Astrocyte (in vitro differentiated cells and primary cell): ENCODE results near the gene ZFP91. TPM values are rescaled to one million over a fixed set of nuclear protein-coding genes. Genes with fewer than 3 reads are reported as not detected.

Experiments
- DNase-seq: peaks from one replicate; pipeline ENCODE4 v3.0.0-alpha.2; 2010; ENCODE audit warnings: low read depth
- FAIRE-seq: peaks from 2 replicates; lab custom pipeline; 2011; peaks lifted over from hg19 to GRCh38; lab: Jason Lieb, UNC
- H2AFZ ChIP-seq: 2 replicates; pipeline ENCODE4 v1.6.0; 2012; ENCODE audit warnings: low read depth, low read length, inconsistent platforms
- H3K27ac ChIP-seq: 2 replicates; pipeline ENCODE4 v1.5.1; 2011; ENCODE audit warnings: low read depth, low read length, inconsistent platforms
- H3K27me3 ChIP-seq: 2 replicates; pipeline ENCODE4 v1.6.0; 2011; ENCODE audit warnings: low read length, inconsistent platforms; ENCODE audit not compliant: insufficient read depth
- H3K36me3 ChIP-seq: 2 replicates; pipeline ENCODE4 v1.5.1; 2011; ENCODE audit warnings: low read length, inconsistent platforms; ENCODE audit not compliant: insufficient read depth
- H3K4me1 ChIP-seq: 2 replicates; pipeline ENCODE4 v1.5.1; 2011; ENCODE audit warnings: low read length, inconsistent platforms; ENCODE audit not compliant: insufficient read depth
- H3K4me2 ChIP-seq: 2 replicates; pipeline ENCODE4 v1.6.0; 2012; ENCODE audit warnings: low read length, inconsistent platforms
- H3K4me3 ChIP-seq: 2 replicates; pipeline ENCODE4 v1.5.1; 2011; ENCODE audit warnings: low read depth, mild to moderate bottlenecking, low read length, inconsistent platforms; ENCODE audit not compliant: insufficient read depth
- H3K79me2 ChIP-seq: 2 replicates; pipeline ENCODE4 v1.6.0; 2012; ENCODE audit warnings: mild to moderate bottlenecking, low read length, inconsistent platforms; ENCODE audit not compliant: insufficient read depth
- H3K9ac ChIP-seq: 2 replicates; pipeline ENCODE4 v1.6.0; 2012; ENCODE audit warnings: mild to moderate bottlenecking, low read length, inconsistent platforms
- H3K9me3 ChIP-seq: 2 replicates; pipeline ENCODE4 v1.5.1; 2012; ENCODE audit warnings: low read depth, mild to moderate bottlenecking, low read length, inconsistent platforms; ENCODE audit not compliant: insufficient read depth
- H4K20me1 ChIP-seq: 2 replicates; pipeline ENCODE4 v1.6.0; 2012; ENCODE audit warnings: low read length, inconsistent platforms; ENCODE audit not compliant: insufficient read depth
- H3K27ac Mint-ChIP-seq: one replicate; pipeline ENCODE4 v1.8.0; 2021; ENCODE audit warnings: mild to moderate bottlenecking, mixed read lengths; ENCODE audit not compliant: unreplicated experiment
- H3K27me3 Mint-ChIP-seq: one replicate; pipeline ENCODE4 v1.8.0; 2021; ENCODE audit warnings: low read depth, mixed read lengths; ENCODE audit not compliant: unreplicated experiment
- H3K36me3 Mint-ChIP-seq: one replicate; pipeline ENCODE4 v1.8.0; 2021; ENCODE audit warnings: low read depth, mixed read lengths; ENCODE audit not compliant: unreplicated experiment
- H3K4me1 Mint-ChIP-seq: one replicate; pipeline ENCODE4 v1.8.0; 2021; ENCODE audit warnings: low read depth, mixed read lengths; ENCODE audit not compliant: unreplicated experiment
- H3K4me3 Mint-ChIP-seq: one replicate; pipeline ENCODE4 v1.8.0; 2021; ENCODE audit warnings: mild to moderate bottlenecking, moderate library complexity, mixed read lengths; ENCODE audit not compliant: unreplicated experiment
- H3K9me3 Mint-ChIP-seq: one replicate; pipeline ENCODE4 v1.8.0; 2021; ENCODE audit warnings: mild to moderate bottlenecking, mixed read lengths; ENCODE audit not compliant: unreplicated experiment
- CTCF ChIP-seq: IDR thresholded peaks from 2 replicates; pipeline ENCODE4 v1.5.1; 2011; ENCODE audit warnings: low read depth, mild to moderate bottlenecking, inconsistent platforms, low read length, moderate library complexity; ENCODE audit not compliant: insufficient read depth
- EZH2 ChIP-seq: IDR thresholded peaks from 2 replicates; pipeline ENCODE4 v1.6.1; 2012; ENCODE audit warnings: mild to moderate bottlenecking, low read length, inconsistent platforms; ENCODE audit not compliant: insufficient read depth
- total RNA-seq: library from RNA; stranded (reverse); gene quantifications from 2 replicates; pipeline ENCODE4 v1.2.1, GENCODE V29; 2021

Gene ZFP91
- total RNA-seq, 1 donor from 2014 or later = 40.1 TPM

GRCh38 chr11:58652726-58653280 lies 73.9 kb downstream of the ZFP91 start:
- H3K9me3 ChIP-seq = no peaks in the 10 kb centered on the region
- no peaks in the 10 kb centered on the region for H4K20me1 ChIP-seq
- Mint-ChIP-seq H3K4me1 (no peaks in the 10 kb centered on the region), H3K36me3 (no peaks in the 10 kb centered on the region), H3K4me3 (no peak overlapping the region), H3K27me3 (peaks cover 3% of the 10 kb centered on the region), H3K9me3 (no peaks in the 10 kb centered on the region), H3K27ac (no peak overlapping the region)
- no peak overlapping the region for H3K9ac ChIP-seq
- FAIRE-seq = no peak
- no peak overlapping the region for H3K4me2 ChIP-seq
- no peaks in the 10 kb centered on the region for H3K79me2 ChIP-seq
- TF ChIP-seq CTCF (no peak), EZH2 (no peak)
- H3K4me3 ChIP-seq = no peak overlapping the region
- H3K27ac ChIP-seq = no peak overlapping the region
- no peaks in the 10 kb centered on the region for H3K4me1 ChIP-seq
- peaks cover 4% of the 10 kb centered on the region for H3K27me3 ChIP-seq
- no peaks in the 10 kb centered on the region for H3K36me3 ChIP-seq
- DNase-seq = no peak
- H2AFZ ChIP-seq = no peak overlapping the region

DNA sequence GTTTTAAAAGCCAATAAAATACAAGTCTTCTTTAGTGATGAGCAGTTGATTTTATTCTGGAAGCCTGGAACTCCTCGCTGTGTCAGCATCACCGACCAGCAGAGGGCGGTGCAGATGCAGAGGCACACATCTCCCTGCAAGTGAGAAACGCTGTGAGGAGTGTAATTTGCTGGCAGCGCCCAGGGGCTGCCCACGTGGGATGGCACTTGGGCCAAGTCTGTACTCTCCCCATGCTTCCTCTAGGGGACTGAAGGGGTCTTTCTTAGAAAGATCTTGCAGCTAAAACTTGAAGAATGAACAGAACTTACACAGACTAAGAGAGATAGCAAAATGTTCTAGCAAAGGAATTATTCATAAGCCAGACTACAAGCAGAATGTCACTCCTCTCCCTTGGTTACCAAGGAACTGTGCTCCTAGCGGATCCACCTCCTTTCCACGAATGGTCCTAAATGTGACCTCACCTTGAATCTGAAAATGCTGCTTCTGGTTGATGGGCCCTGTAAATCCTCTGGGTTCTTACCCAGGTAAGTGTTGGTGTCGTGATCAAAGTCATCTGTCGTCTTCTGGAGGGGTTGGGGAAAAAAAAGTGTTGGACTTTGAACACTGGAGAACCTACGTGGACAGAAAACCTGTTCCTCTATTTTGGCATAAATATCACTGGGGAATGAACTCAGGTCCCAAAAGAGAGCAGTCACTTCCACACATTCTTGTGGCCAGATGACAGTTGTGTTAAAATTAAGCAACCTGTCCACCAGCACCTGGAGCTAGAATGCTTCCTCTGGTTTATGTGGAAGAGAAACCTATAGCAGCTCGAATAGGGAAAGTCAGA lies 75.4 kb downstream of the ZFP91 start:
- no peaks in the 10 kb centered on the region for H4K20me1 ChIP-seq
- H3K9ac ChIP-seq = no peak overlapping the region
- no peak overlapping the region for H3K27ac ChIP-seq
- FAIRE-seq (peak; percentile 55), DNase-seq (peak; percentile 46)
- H3K27me3 ChIP-seq = peaks cover 4% of the 10 kb centered on the region
- no peaks in the 10 kb centered on the region for H3K79me2 ChIP-seq
- Mint-ChIP-seq H3K27me3 (peaks cover 3% of the 10 kb centered on the region), H3K9me3 (no peaks in the 10 kb centered on the region), H3K36me3 (no peaks in the 10 kb centered on the region), H3K27ac (no peak overlapping the region), H3K4me3 (no peak overlapping the region), H3K4me1 (no peaks in the 10 kb centered on the region)
- TF ChIP-seq CTCF = peak; percentile 88
- TF ChIP-seq EZH2 = no peak
- H2AFZ ChIP-seq = no peak overlapping the region
- H3K4me1 ChIP-seq = no peaks in the 10 kb centered on the region
- no peak overlapping the region for H3K4me3 ChIP-seq
- H3K4me2 ChIP-seq = no peak overlapping the region
- H3K36me3 ChIP-seq = no peaks in the 10 kb centered on the region
- no peaks in the 10 kb centered on the region for H3K9me3 ChIP-seq

GRCh38 chr11:58654908-58655296 lies 76.0 kb downstream of the ZFP91 start:
- Mint-ChIP-seq H3K4me3 (no peak overlapping the region), H3K9me3 (no peaks in the 10 kb centered on the region), H3K27me3 (peaks cover 3% of the 10 kb centered on the region), H3K4me1 (no peaks in the 10 kb centered on the region), H3K27ac (no peak overlapping the region), H3K36me3 (no peaks in the 10 kb centered on the region)
- H3K4me3 ChIP-seq = no peak overlapping the region
- H3K9me3 ChIP-seq = no peaks in the 10 kb centered on the region
- no peak for TF ChIP-seq CTCF
- no peak for TF ChIP-seq EZH2
- no peak overlapping the region for H3K27ac ChIP-seq
- no peak for DNase-seq
- no peaks in the 10 kb centered on the region for H4K20me1 ChIP-seq
- H2AFZ ChIP-seq = no peak overlapping the region
- H3K4me2 ChIP-seq = no peak overlapping the region
- H3K36me3 ChIP-seq = no peaks in the 10 kb centered on the region
- no peak for FAIRE-seq
- peaks cover 4% of the 10 kb centered on the region for H3K27me3 ChIP-seq
- no peaks in the 10 kb centered on the region for H3K4me1 ChIP-seq
- no peaks in the 10 kb centered on the region for H3K79me2 ChIP-seq
- H3K9ac ChIP-seq = no peak overlapping the region
